OCI-LY3 (cell line): ENCODE results near the gene PATJ.

Source experiments
- CTCF ChIP-seq: fragments of 200-600, 300-600 bp; sonication (generic); IDR thresholded peaks from 2 replicates; pipeline ENCODE4 v1.5.1; 2014; ENCODE audit warnings: antibody characterized with exemption, low read length, low read depth
- EZH2phosphoT487 ChIP-seq: fragments of 200-600 bp; shearing (Covaris generic); IDR thresholded peaks from 2 replicates; pipeline ENCODE4 v1.6.1; 2018; ENCODE audit warnings: antibody characterized with exemption, mixed run types, low read depth

DNA sequence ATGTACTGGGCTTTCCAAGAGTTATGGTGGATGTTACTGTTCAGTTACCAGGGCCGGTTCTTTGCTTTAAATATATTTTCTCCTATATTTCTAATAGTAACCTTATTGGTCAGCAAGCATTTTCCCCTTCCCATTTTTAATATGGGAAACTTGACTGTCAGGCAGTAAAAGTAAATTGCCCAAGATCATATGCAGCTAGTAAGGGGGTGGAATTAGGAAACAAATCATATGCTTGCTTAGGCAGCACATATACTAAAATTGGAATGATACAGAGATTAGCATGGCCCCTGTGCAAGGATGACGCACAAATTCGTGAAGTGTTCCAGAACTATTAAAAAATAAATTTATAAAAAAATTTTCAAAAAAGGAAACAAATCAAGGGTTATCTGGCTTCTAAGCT, 73.9 kb downstream of the PATJ start:
- TF ChIP-seq CTCF (no peak), EZH2phosphoT487 (no peak)
